ENCODE measurements around the gene LMO2. TPM values are rescaled to one million over a fixed set of nuclear protein-coding genes. Genes with fewer than 3 reads are reported as not detected.

Gene LMO2
- total RNA-seq, 1 donor from 2014 or later: 65.1 TPM

DNA sequence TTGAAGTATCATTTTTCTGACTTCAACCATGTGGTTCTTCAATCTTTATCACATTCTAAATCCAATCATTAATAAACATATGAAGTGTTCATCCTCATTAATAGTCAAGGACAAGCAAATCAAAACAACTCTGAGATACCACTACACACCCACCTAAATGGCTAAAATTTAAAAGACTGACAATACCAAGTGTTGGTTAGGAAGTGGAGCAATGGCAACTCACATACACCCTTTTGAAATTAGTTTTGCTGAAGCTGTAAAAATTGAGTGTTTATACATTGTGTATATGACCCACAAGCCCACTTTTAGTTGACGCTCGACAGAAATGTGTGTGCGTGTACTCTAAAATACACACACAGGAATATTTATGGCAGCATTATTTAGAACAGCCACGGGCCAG lies 36.7 kb upstream of the LMO2 start:
- H3K9me3 ChIP-seq: no peaks in the 10 kb centered on the region
- no peak for TF ChIP-seq CTCF (IDR thresholded peaks at IDR 0.05)
- H3K4me1 ChIP-seq: peaks cover 30% of the 10 kb centered on the region
- H3K27me3 ChIP-seq: no peaks in the 10 kb centered on the region
- no peak overlapping the region for H3K4me3 ChIP-seq
- no peak overlapping the region for H3K27ac ChIP-seq
- H3K36me3 ChIP-seq: no peaks in the 10 kb centered on the region
- no peak for DNase-seq
- ATAC-seq: no peak
- intact Hi-C loops (cut with DNase I): no loop called here

- H3K9me3 ChIP-seq: no peaks in the 10 kb centered on the region
- no peaks in the 10 kb centered on the region for H3K36me3 ChIP-seq
- no peak overlapping the region for H3K4me3 ChIP-seq
- no peak for TF ChIP-seq CTCF (IDR thresholded peaks at IDR 0.05)
- H3K4me1 ChIP-seq: peaks cover 23% of the 10 kb centered on the region
- intact Hi-C loops (cut with DNase I): no loop called here
- H3K27me3 ChIP-seq: no peaks in the 10 kb centered on the region
- DNase-seq (no peak), ATAC-seq (no peak)
- no peak overlapping the region for H3K27ac ChIP-seq
Measured at GRCh38 chr11:33926671-33927552, 35.0 kb upstream of the LMO2 start.

GRCh38 chr11:33924341-33924740 lies 32.5 kb upstream of the LMO2 start:
- no peaks in the 10 kb centered on the region for H3K4me1 ChIP-seq
- intact Hi-C loops (cut with DNase I): no loop called here
- no peaks in the 10 kb centered on the region for H3K27me3 ChIP-seq
- H3K27ac ChIP-seq: no peak overlapping the region
- no peak for DNase-seq
- no peak for ATAC-seq
- no peaks in the 10 kb centered on the region for H3K36me3 ChIP-seq
- H3K9me3 ChIP-seq: no peaks in the 10 kb centered on the region
- no peak overlapping the region for H3K4me3 ChIP-seq
- no peak for TF ChIP-seq CTCF (IDR thresholded peaks at IDR 0.05)

DNA sequence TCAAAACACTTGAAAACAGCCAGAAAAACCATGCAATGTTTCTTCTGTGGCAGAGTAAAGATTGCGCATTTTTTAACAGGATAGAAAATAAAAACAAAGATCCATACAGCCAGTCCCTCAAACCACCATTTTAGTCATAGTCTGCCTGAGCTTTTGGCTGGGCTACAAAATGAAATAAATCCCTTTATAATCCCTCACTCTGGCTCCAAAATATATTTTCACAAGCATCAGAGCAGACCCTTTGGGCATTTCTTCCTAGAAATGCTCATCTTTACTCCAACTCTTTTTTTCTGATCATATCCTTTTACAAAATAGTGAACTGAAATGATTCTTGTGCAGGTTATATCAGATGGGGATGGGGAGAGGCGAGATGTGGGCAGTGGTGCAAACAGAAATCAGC lies 31.8 kb upstream of the LMO2 start:
- H3K27ac ChIP-seq: no peak overlapping the region
- no peaks in the 10 kb centered on the region for H3K9me3 ChIP-seq
- no peak for TF ChIP-seq CTCF (IDR thresholded peaks at IDR 0.05)
- DNase-seq (no peak), ATAC-seq (no peak)
- intact Hi-C loops (cut with DNase I): no loop called here
- no peak overlapping the region for H3K4me3 ChIP-seq
- no peaks in the 10 kb centered on the region for H3K27me3 ChIP-seq
- no peaks in the 10 kb centered on the region for H3K4me1 ChIP-seq
- H3K36me3 ChIP-seq: no peaks in the 10 kb centered on the region

GRCh38 chr11:33920838-33921613 lies 29.1 kb upstream of the LMO2 start:
- TF ChIP-seq CTCF (IDR thresholded peaks at IDR 0.05): no peak
- no peak for ATAC-seq
- intact Hi-C loops (cut with DNase I): no loop called here

More at GRCh38 chr11:33920838-33921613, 29.1 kb upstream of the LMO2 start:
- no peaks in the 10 kb centered on the region for H3K27me3 ChIP-seq
- H3K9me3 ChIP-seq: no peaks in the 10 kb centered on the region
- no peak overlapping the region for H3K27ac ChIP-seq
- no peak overlapping the region for H3K4me3 ChIP-seq
- no peaks in the 10 kb centered on the region for H3K36me3 ChIP-seq
- DNase-seq: no peak
- no peaks in the 10 kb centered on the region for H3K4me1 ChIP-seq

All from upper lobe of right lung (tissue), 1 donor.